Mucosa of rectum (tissue), 2 donors: ENCODE results near the gene GAL3ST1.

Experiments
- H3K27ac ChIP-seq, 2 donors: one replicate each; pipeline ENCODE4 v1.7.0; 2013; ENCODE audit warnings: inconsistent platforms in 2 of 2, low read depth in 2 of 2, low read length in 2 of 2
- H3K27me3 ChIP-seq, 2 donors: one replicate each; pipeline ENCODE4 v1.7.0; 2013; ENCODE audit warnings: low read length in 2 of 2; ENCODE audit not compliant: control insufficient read depth in 2 of 2, insufficient read depth in 2 of 2
- H3K36me3 ChIP-seq, 2 donors: one replicate each; pipeline ENCODE4 v1.7.0; 2013; ENCODE audit warnings: low read length in 2 of 2; ENCODE audit not compliant: control insufficient read depth in 2 of 2, insufficient read depth in 2 of 2
- H3K4me1 ChIP-seq, 2 donors: one replicate each; pipeline ENCODE4 v1.7.0; 2013; ENCODE audit warnings: low read length in 2 of 2, mild to moderate bottlenecking in 1 of 2; ENCODE audit not compliant: control insufficient read depth in 2 of 2, insufficient read depth in 2 of 2
- H3K4me3 ChIP-seq, 2 donors: one replicate each; pipeline ENCODE4 v1.7.0; 2013; ENCODE audit warnings: low read length in 2 of 2
- H3K9ac ChIP-seq, 2 donors: one replicate each; pipeline ENCODE4 v1.7.0; 2013; ENCODE audit warnings: low read length in 2 of 2, low read depth in 1 of 2, mild to moderate bottlenecking in 1 of 2
- H3K9me3 ChIP-seq, 2 donors: one replicate each; pipeline ENCODE4 v1.7.0; 2013; ENCODE audit warnings: low read length in 2 of 2; ENCODE audit not compliant: control insufficient read depth in 2 of 2
- donor health status: healthy.
- donor health status: Normal muscosa, but diverticular disease.

The GAL3ST1 gene

GRCh38 chr22:30609260-30610185 is 35.1 kb upstream of the GAL3ST1 start:
- Histone ChIP-seq H3K27me3 (no peaks in the 10 kb centered on the region), H3K9ac (peak overlapping the region; percentile 43 to 46), H3K36me3 (peaks cover 0 to 7% of the 10 kb centered on the region in 2 donors), H3K9me3 (no peaks in the 10 kb centered on the region), H3K27ac (peak overlapping the region; percentile 69 to 79), H3K4me1 (peaks cover 40 to 44% of the 10 kb centered on the region in 2 donors), H3K4me3 (peak overlapping the region; percentile 6 to 29)

GRCh38 chr22:30607939-30608338 is 33.5 kb upstream of the GAL3ST1 start:
- H3K4me1 ChIP-seq, result peaks cover 43 to 48% of the 10 kb centered on the region in 2 donors
- peak overlapping the region in 1 of 2 donors; percentile 92 for H3K9ac ChIP-seq

DNA sequence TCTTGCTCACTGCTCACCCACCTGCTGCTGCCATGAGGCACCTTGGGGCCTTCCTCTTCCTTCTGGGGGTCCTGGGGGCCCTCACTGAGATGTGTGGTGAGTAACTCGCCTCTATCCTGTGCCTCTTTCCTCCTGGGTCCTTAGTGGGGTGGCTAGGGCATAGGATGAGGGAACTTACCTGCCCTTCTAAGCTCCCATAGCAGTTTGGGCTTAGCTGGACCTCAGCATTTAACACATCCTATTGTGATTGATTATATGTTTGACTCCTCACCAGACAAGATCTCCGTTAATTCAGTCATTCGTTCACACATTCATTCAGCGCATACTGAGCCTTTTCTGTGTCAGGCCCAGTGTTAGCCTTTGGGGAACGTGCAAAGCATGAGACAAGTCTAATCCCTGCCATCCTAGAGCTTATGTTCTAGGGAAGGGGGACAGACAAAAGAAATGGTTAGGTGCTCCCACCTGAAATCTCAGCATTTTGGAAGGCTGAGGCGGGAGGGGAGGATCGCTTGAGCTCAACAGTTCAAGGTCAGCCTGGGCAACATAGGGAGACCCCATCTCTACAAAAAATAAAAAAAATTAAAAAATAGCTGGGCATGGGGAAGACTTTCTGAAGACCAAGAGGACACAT is 33.0 kb upstream of the GAL3ST1 start:
- Histone ChIP-seq H3K9me3 (no peaks in the 10 kb centered on the region), H3K4me1 (peaks cover 43 to 48% of the 10 kb centered on the region in 2 donors), H3K9ac (peak overlapping the region; percentile 66 to 92), H3K27me3 (no peaks in the 10 kb centered on the region), H3K4me3 (peak overlapping the region; percentile 87 to 89), H3K36me3 (no peaks in the 10 kb centered on the region), H3K27ac (peak overlapping the region; percentile 82 to 84)

More at GRCh38 chr22:30607939-30608338, 33.5 kb upstream of the GAL3ST1 start:
- H3K27ac ChIP-seq, result peak overlapping the region in 1 of 2 donors; percentile 79
- no peaks in the 10 kb centered on the region for H3K36me3 ChIP-seq
- no peaks in the 10 kb centered on the region for H3K9me3 ChIP-seq
- H3K27me3 ChIP-seq, result no peaks in the 10 kb centered on the region
- H3K4me3 ChIP-seq, result peak overlapping the region; percentile 17 to 87

DNA sequence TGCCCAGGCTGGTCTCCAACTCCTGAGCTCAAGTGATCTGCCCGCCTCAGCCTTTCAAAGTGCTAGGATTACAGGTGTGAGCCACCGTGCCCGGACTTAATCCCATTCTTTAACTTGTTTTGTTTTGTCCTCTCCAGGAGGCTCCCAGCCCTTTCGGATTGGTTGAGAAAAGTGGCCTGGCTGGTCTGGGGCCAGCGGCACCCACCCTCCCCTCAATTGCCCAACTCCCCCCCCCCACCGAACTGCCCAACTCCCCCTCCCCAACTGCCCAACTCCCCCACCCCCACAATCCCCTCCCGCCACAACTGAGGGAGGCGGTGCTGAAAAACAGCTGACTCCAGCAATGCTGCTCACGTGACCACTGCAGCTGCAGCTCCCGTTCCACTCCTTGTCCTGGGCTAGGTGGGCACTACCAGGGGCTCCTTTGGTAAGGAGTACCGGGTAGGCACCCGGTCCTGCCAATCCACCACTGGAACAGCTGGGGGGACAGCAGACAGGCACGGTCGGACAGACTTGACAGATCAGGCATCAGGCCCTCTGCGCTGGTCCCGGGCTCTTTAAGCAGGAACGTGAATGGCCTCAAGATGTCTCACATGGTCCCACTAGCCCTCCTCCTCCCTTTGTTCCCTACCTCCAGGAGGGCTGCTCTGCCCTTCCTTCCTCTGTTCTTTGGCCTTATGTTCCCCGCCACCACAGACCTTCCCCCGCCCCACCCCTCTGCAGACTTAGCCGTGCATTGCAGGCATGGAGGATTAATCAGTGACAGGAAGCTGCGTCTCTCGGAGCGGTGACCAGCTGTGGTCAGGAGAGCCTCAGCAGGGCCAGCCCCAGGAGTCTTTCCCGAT is 32.2 kb upstream of the GAL3ST1 start, which contains the start of gene TCN2:
TCN2 (plus strand) TSS at position 720 of the 845 bp plus-strand sequence. CDS start 158 bp downstream, outside the sequence.
- peak within 1 kb of the TSS; percentile 82 to 84 for H3K27ac ChIP-seq
- H3K4me1 ChIP-seq, result peaks cover 43 to 48% of the 10 kb centered on the region in 2 donors
- H3K4me3 ChIP-seq, result peak within 1 kb of the TSS; percentile 87 to 89
- H3K9ac ChIP-seq, result peak within 1 kb of the TSS; percentile 66 to 92
- no peaks in the 10 kb centered on the region for H3K9me3 ChIP-seq
- no peaks in the 10 kb centered on the region for H3K27me3 ChIP-seq
- no peaks in the 10 kb centered on the region for H3K36me3 ChIP-seq

DNA sequence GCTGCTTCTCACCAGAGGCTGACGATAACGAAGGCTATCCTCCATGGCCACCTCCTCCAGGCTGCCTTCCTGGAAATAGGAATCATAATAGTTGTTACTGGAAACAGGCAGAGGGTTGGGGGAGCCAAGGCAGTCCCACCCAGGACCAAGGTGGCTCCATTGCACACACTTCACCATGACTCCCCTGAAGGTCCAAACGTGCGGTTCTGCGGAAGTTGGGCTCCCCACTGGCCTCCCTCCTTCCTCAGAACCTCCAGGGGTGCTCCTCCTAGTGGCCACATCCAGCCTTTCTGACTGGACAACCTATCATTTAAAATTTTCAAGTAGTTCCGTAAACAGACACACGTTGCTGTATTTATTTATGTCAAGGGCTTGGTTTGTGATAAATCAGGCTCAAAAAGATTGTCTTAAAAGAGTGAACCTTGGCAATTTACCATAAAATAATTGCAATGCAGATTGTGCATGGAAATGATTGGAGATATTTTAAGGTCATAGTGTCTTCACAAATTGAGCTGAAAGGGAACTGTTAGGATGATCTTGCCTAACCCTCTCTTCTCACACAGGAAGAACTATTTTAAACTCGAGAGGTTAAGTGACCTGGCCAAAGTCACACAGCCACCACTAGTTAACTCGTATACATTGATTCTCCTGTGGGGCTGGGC is 31.1 kb upstream of the GAL3ST1 start:
- Histone ChIP-seq H3K4me1 (peaks cover 48% of the 10 kb centered on the region in 2 donors), H3K9ac (peak overlapping the region; percentile 9 to 37), H3K27me3 (no peaks in the 10 kb centered on the region), H3K9me3 (no peaks in the 10 kb centered on the region), H3K4me3 (peak overlapping the region; percentile 87 to 89), H3K36me3 (no peaks in the 10 kb centered on the region), H3K27ac (peak overlapping the region in 1 of 2 donors; percentile 24)

GRCh38 chr22:30604723-30605122 is 30.3 kb upstream of the GAL3ST1 start:
- no peaks in the 10 kb centered on the region for H3K9me3 ChIP-seq
- peaks cover 42 to 45% of the 10 kb centered on the region in 2 donors for H3K4me1 ChIP-seq
- no peak overlapping the region for H3K27ac ChIP-seq
- H3K9ac ChIP-seq, result no peak overlapping the region
- H3K36me3 ChIP-seq, result no peaks in the 10 kb centered on the region
- no peak overlapping the region for H3K4me3 ChIP-seq
- H3K27me3 ChIP-seq, result no peaks in the 10 kb centered on the region

DNA sequence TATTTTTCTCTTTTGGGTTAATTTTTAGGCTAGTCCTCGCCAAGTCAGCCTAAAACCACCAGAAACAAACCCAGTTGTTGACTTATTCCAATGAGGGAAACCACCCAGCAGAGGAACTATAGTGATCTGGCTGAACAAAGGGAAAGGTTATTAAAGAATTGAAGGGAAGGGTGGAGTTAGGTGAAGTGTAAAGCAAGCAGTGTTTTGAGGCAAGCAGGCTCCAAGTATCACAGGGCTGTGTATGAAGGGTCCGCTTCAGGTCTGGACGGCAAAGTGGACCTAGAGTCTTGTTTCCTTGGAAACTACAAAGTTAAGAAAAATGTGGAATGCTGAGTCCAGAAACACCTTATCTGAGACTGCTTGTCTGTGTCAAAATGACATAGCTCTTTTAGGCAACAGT is 29.3 kb upstream of the GAL3ST1 start:
- Histone ChIP-seq H3K4me3 (no peak overlapping the region), H3K36me3 (no peaks in the 10 kb centered on the region), H3K27me3 (no peaks in the 10 kb centered on the region), H3K4me1 (peaks cover 36% of the 10 kb centered on the region in 2 donors), H3K9ac (peak overlapping the region in 1 of 2 donors; percentile 9), H3K27ac (no peak overlapping the region), H3K9me3 (no peaks in the 10 kb centered on the region)

GRCh38 chr22:30602049-30602448 is 27.6 kb upstream of the GAL3ST1 start:
- no peak overlapping the region for H3K27ac ChIP-seq
- no peaks in the 10 kb centered on the region for H3K36me3 ChIP-seq
- peaks cover 19% of the 10 kb centered on the region in 2 donors for H3K4me1 ChIP-seq
- no peak overlapping the region for H3K4me3 ChIP-seq
- H3K9me3 ChIP-seq, result no peaks in the 10 kb centered on the region
- no peak overlapping the region for H3K9ac ChIP-seq
- no peaks in the 10 kb centered on the region for H3K27me3 ChIP-seq

DNA sequence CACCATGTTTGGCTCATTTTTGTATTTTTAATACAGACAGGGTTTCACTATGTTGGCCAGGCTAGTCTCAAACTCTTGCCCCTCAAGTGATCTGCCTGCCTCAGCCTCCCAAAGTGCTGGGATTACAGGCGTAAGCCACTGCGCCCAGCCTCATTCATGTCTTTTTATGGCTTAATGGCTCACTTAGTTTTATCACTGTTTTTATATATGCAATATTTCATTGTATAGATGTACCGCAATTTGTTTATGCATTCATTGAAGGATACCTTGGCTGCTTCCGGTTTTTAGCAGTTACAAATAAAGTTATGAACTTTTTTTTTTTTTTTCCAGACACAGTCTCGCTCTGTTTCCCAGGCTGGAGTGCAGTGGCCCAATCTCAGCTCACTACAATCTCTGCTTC is 27.0 kb upstream of the GAL3ST1 start:
- no peak overlapping the region for H3K9ac ChIP-seq
- no peaks in the 10 kb centered on the region for H3K36me3 ChIP-seq
- no peaks in the 10 kb centered on the region for H3K27me3 ChIP-seq
- no peaks in the 10 kb centered on the region for H3K9me3 ChIP-seq
- H3K27ac ChIP-seq, result no peak overlapping the region
- peaks cover 15 to 19% of the 10 kb centered on the region in 2 donors for H3K4me1 ChIP-seq
- H3K4me3 ChIP-seq, result no peak overlapping the region
